ENCODE data around the gene R3HDM2. TPM values are rescaled to one million over a fixed set of nuclear protein-coding genes. Genes with fewer than 3 reads are reported as not detected.

Gene R3HDM2
- total RNA-seq, 1 donor from 2014 or later: 5.6 TPM

DNA sequence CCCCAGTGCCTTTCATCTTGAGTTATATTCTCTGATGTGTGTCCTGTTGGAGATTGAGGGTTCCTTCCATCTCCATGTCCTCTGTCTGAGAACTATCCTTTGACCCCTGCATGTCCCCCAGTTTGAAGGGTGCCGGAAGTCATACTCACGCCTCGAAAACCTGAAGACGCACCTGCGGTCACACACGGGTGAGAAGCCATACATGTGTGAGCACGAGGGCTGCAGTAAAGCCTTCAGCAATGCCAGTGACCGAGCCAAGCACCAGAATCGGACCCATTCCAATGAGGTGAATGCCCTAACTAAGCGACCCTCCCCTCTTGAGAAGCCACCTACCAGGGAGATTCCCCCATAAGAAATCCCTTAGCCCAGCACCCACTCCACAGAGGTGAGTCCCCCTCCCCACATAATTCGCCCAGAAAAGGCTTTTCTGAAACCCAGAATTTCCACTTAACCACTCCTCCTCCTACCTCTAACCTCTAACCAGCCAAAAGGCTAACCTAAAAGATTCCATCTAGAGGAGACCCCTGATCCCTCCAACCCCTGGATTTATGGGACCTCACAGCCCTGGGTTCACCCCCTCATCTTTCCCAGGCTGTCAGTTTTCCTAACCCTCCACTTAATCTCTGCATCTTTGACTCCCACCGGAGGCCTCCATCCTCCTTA lies 36.5 kb upstream of the R3HDM2 start:
- no peak for DNase-seq (ENCODE audit: low read depth in 2 of 2)

DNA sequence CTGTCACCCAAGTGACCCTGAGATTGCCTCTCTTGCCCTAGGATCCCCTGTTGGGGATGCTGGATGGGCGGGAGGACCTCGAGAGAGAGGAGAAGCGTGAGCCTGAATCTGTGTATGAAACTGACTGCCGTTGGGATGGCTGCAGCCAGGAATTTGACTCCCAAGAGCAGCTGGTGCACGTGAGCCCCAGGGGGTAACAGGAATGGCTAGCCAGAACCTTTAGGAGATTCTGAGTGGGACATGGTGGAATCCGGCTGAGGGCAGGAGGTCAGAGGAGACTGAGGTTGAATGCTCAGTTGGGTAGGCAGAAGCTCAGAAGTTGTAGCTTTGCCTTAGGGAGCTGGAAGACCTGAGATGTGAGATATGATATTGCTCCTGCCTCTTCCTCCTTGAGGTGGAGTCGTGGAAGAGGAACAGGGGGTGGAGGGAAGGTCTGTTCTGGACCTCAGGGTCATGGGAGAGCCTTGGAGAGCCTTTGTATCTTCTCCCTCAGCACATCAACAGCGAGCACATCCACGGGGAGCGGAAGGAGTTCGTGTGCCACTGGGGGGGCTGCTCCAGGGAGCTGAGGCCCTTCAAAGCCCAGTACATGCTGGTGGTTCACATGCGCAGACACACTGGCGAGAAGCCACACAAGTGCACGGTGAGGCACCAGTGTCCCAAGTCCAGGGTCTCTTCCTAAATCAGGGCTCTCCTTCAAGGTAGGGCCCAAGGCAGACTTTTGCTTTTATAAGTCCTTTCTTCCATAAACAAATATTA lies 35.1 kb upstream of the R3HDM2 start:
- no peak for DNase-seq (ENCODE audit: low read depth in 2 of 2)

DNA sequence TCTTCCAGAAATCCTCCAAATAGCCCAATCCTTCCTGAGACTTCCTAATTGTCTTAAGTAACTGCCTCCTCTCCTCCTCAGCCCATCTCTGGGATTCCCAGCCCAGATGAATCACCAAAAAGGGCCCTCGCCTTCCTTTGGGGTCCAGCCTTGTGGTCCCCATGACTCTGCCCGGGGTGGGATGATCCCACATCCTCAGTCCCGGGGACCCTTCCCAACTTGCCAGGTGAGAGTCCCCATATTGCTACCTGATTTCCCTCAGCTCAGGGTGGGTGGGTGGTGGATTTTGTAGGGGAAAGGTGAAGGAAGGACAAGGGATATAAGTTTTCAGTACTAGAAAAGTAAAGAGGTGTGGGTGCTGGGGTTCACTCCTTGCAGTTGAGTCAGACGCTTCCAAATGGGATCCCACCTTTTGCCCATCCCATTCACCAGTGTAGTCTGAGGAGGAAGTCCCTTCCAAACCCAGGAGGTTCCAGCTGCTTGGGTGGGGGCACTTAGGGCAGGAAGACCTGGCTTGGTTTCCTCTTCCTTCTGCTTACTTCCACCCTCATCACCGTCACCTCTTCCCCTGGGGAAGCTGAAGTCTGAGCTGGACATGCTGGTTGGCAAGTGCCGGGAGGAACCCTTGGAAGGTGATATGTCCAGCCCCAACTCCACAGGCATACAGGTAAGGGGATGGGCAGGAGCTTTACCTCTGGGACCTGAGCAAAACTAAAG lies 34.3 kb upstream of the R3HDM2 start:
- no peak for DNase-seq (ENCODE audit: low read depth in 2 of 2)

DNA sequence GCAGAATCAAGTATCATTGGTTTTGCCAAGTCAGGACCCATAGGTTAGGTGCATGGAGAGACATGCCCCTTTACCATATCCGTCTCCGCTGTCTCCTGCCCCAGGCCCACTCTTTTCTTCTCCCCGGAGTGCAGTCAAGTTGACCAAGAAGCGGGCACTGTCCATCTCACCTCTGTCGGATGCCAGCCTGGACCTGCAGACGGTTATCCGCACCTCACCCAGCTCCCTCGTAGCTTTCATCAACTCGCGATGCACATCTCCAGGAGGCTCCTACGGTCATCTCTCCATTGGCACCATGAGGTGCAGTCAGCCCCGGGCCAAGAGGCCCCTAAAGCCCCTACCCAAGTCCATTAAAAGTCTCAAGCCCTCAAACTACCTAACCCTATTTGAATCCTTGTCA lies 33.7 kb upstream of the R3HDM2 start:
- no peak for DNase-seq (ENCODE audit: low read depth in 2 of 2)

DNA sequence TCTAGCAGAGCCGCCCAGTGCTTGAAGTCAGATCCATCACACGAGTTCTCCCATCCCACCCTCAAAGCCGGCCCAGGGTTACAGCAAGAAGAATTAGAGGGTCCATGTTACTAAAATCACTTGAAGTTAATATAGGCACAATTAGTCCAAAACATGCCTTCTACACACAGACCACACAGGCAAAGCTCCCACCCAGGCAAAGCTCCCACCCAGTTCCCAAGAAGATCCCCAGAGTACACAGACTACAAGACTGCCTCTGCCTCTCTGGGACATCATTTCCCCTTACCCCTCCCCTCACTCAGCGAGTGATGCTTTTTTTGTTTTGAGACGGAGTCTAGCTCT lies 32.0 kb upstream of the R3HDM2 start:
- DNase-seq (ENCODE audit: low read depth in 2 of 2): no peak

DNA sequence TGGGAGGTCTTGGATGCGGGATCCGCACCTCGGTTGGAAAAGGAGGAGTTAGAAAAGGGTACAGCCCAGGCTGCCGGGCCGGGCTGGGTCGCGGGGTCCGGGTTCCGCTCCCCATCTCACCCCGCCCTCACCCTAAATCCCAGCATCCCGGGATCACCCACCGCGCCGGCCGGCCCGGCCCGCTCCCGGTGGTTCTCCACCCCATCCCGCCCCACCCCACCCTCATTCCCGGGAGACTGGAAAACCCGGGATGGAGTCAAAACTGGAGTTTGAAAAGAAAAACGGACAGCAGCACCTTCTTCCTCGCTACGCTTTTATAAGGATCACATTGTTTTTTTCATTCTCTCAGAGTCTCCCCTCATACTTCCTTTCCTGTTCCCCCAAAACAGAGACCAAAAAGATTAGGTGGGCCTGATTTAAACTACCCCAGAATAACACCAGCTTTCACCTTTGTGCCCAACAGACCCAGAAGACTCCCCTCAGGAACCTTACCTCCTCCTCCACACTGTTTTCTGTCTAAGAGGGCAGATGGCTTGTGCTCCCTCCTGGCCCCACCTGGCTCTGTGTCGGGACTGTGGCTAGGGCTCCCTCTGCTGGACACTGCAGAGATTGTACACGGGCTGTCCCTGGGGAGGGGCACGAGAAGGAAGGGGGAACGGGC lies 31.5 kb upstream of the R3HDM2 start:
- peak; percentile 86 for DNase-seq (ENCODE audit: low read depth in 2 of 2)

DNA sequence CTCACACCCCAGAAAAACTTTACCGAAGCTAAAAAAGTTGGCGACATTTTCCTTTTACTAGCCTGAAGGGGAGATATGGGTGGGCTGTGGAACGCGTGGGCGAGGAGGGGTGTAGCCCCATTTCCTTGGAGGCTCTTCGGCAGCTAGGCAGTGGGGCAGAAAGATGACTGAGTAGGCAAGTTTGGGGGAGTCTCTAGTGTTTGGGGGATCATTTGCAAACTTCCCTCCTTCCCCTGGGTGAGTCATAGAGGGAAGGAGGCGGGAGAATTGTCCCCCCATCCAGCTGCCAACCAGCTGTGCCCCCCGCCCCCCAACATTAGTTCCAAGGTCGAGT lies 31.0 kb upstream of the R3HDM2 start:
- DNase-seq (ENCODE audit: low read depth in 2 of 2): no peak

DNA sequence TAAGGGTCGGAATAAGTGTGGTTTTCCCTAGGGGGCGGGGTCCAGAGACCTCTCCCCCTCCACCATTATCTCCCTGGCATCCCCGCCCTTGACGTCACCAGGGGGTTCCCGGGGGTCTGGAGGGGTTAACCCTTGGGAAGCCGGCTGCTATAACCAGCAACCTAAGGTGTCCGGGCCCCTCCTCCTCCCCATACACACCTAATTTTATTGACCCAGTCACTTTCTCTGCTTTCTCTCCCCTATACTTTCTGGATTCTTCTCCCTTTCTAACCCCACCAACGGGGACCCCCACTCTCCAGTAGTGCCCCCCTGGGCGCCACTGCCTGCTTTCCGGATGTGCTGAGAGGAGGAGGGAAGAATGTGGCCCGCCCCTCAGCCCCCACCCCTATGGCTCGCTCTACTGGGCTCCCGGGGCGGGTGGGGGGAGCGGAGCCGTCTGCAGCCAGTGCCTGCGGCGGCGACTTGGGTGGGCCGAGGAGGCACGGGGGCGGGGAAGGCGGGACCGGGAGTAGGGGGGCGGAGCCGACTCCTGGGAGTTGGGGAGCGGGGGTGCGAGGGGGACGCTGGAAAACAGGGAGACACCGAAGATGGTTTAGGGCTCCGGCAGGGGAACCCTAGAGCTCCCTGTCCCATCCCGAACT lies 30.6 kb upstream of the R3HDM2 start:
- peak in 1 of 2 donors; percentile 46 for DNase-seq (ENCODE audit: low read depth in 2 of 2)

DNA sequence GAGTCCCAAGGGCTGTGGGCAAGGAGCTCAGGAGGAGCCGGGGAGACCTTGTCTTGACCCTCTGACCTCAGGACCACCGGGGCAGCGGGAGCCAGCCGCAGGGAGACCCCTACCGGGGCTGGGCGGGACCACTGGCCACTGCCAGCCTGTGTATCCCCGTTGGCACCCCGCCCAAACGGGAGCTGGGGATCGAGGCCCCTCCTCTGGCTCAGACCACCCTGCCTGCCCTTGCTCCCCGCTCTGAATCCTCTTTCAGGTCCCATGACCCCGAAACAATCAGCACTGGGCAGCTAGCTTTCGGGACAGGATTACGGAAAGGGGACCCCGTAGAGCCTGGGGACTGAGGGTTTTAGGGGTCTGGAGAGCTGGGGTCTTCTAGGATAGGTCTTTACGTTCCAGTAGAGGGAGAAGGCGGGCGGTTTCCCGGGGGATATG lies 30.0 kb upstream of the R3HDM2 start:
- DNase-seq (ENCODE audit: low read depth in 2 of 2): no peak

DNA sequence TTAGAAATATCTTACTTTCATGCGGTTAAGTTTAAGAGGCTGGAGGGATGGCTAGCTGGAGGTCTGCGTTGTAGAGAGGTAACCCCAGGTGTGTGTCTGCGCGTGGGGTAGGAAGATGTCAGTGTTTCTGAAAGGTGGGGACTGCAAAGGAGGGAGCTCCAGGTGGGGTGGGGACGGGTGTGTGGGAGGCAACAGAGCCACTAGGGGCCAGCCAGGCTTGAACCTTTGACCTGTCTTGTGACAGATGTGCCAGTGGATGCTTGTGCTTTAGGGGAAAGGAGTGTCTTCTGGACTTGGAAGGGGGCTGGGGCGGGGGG lies 29.6 kb upstream of the R3HDM2 start:
- no peak for DNase-seq (ENCODE audit: low read depth in 2 of 2)

DNA sequence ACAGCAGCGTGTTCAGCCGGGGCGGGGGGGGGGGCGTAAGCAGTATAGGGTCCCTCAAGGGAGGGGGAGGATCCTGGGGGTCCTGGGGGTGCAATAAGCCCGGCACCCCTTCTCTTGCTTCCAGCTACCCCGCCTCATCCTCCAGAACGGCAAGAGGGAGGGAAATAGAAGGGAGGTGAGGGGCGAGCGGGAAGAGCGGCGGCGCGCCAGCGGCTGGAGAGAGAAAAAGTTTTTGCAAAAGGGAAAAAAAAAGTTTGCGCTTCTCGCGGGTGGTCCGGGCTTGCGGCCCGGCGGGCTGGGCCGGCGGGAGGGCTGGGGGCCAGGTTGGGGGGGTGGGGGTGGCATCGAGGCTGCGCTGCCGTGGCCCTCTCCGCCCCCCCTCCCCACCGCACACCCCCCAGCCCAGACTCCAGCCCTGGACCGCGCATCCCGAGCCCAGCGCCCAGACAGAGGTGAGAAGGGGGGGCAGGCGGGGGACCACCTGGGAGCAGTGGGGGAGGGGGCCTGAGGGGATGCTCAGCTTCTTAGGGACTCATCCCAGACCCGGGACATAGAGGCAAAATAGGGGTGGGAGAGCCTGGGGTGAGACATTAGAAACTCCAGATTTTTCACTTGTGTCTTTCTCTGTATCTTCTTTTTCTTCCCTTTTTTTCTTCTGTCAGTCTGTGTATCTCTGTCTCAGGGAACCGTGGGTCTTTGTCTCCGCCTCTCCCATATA lies 29.1 kb upstream of the R3HDM2 start, which contains the start of gene GLI1:
TSS of gene GLI1 (plus strand) at position 36 of the 718 bp plus-strand sequence. CDS start 3,907 bp downstream, outside the sequence.
- no peak for DNase-seq (ENCODE audit: low read depth in 2 of 2)

DNA sequence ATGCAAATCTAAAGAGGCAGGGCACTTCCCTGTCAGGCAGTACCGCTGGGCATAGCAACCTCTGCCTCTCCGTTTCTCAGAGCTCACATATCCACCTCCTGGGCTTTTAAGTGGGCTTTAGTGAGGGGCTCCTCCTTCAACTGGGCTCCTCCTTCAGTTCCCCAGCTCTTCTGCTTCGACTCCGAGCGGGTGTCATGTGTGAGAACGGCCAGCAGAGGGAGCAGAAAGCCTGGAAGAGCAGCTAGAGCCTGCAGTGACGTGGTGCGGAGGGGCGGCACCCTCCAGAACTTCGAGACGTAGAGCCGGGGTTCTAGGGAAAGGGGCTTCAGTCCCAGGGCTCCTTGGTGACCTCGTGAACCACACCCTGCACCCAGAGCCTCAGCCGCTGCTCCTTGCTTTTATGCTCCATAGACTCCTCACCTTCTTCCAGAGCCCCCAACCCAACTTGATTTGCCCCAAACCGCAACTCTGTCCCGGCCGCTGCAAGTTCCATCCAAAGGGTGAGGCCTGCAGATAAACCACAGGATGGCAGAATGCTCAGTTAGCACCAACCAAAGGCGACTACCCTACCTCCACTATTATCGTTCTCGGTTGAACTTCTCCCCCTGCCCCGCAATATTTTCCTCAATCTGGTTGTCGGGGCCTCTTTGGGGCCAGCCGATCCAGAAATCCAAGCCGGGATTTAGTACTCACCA lies 28.4 kb upstream of the R3HDM2 start:
- DNase-seq (ENCODE audit: low read depth in 2 of 2): peak; percentile 95 to 98

DNA sequence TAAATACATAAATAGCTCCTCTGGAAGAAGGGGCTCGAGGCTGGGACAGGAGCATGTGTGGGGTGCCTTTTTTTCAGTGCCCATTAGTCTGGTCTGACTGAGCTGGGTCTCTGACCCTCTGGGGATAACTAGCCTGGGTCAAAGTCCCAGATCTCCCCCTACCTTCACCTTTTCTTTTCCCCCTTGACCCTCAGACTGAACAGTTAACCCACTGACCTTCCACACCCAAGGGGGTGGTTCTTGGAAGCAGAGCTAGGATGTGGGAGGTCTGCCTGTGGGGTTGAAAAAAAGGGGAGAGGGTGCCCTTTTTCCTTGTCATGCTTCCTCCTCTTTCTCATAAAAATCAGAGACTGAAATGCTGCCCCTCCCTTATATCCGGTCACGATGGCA lies 27.8 kb upstream of the R3HDM2 start:
- DNase-seq (ENCODE audit: low read depth in 2 of 2): no peak

DNA sequence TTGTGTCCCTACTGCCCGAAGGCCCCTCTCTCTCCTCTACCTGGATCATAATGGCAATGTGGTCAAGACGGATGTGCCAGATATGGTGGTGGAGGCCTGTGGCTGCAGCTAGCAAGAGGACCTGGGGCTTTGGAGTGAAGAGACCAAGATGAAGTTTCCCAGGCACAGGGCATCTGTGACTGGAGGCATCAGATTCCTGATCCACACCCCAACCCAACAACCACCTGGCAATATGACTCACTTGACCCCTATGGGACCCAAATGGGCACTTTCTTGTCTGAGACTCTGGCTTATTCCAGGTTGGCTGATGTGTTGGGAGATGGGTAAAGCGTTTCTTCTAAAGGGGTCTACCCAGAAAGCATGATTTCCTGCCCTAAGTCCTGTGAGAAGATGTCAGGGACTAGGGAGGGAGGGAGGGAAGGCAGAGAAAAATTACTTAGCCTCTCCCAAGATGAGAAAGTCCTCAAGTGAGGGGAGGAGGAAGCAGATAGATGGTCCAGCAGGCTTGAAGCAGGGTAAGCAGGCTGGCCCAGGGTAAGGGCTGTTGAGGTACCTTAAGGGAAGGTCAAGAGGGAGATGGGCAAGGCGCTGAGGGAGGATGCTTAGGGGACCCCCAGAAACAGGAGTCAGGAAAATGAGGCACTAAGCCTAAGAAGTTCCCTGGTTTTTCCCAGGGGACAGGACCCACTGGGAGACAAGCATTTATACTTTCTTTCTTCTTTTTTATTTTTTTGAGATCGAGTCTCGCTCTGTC lies 26.1 kb upstream of the R3HDM2 start:
- no peak for DNase-seq (ENCODE audit: low read depth in 2 of 2)

DNA sequence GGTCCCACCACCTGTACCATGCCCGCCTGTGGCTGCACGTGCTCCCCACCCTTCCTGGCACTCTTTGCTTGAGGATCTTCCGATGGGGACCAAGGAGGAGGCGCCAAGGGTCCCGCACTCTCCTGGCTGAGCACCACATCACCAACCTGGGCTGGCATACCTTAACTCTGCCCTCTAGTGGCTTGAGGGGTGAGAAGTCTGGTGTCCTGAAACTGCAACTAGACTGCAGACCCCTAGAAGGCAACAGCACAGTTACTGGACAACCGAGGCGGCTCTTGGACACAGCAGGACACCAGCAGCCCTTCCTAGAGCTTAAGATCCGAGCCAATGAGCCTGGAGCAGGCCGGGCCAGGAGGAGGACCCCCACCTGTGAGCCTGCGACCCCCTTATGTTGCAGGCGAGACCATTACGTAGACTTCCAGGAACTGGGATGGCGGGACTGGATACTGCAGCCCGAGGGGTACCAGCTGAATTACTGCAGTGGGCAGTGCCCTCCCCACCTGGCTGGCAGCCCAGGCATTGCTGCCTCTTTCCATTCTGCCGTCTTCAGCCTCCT lies 25.4 kb upstream of the R3HDM2 start:
- peak; percentile 54 to 60 for DNase-seq (ENCODE audit: low read depth in 2 of 2)

DNA sequence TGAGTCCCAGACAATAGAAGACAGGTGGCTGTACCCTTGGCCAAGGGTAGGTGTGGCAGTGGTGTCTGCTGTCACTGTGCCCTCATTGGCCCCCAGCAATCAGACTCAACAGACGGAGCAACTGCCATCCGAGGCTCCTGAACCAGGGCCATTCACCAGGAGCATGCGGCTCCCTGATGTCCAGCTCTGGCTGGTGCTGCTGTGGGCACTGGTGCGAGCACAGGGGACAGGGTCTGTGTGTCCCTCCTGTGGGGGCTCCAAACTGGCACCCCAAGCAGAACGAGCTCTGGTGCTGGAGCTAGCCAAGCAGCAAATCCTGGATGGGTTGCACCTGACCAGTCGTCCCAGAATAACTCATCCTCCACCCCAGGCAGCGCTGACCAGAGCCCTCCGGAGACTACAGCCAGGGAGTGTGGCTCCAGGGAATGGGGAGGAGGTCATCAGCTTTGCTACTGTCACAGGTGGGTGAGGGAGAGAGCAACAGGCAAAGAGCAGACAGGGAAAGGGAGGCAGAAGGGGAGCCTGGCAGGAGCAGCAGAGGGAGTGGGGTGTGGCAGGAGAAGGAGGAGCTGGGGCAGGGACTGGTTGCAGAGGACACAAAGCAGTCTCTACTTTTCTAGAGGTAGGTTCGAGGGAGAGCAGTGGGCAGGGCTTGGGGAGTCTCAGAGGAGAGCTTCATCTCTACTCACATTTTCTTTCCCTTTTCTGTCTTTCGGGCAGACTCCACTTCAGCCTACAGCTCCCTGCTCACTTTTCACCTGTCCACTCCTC lies 24.7 kb upstream of the R3HDM2 start:
- no peak for DNase-seq (ENCODE audit: low read depth in 2 of 2)

DNA sequence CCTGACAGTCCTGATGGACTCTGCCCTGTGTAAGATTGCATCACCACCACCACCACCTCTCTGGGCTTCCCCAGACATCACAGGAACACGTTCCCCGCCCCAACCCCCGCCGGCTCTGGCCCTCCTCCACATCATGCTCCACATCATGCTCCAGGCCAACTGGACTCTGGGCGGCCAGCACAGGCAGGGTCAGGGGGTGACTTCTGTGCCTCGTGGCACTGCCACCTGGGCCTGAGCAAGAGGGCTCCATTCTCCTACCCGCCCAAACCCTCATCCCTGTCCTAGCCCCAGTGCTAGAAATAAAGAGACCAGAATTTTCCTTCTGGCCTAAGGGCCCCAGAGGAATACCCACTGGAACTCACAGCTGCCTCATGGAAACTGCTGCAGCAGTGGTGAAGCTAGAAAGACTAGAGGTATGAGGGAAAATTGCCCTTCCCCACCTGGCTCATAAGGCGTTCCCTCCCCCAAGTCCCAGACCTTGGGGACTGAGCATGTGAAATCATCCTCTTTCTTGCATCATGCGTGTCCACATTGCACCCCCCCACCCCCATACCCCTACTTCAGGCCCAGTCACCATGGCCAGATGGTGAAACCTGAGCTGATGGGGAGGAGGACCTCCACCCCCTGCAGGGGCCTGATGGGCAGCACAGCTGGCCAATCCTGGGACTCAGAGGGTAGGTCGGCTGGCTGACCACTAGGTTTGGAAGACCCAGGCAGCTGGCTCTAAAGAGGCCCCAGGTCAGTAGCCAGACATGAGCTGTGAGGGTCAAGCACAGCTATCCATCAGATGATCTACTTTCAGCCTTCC lies 23.9 kb upstream of the R3HDM2 start, which contains the start of gene INHBE:
TSS of gene INHBE (plus strand) at position 742 of the 808 bp plus-strand sequence. CDS start 230 bp downstream, outside the sequence.
- no peak for DNase-seq (ENCODE audit: low read depth in 2 of 2)

DNA sequence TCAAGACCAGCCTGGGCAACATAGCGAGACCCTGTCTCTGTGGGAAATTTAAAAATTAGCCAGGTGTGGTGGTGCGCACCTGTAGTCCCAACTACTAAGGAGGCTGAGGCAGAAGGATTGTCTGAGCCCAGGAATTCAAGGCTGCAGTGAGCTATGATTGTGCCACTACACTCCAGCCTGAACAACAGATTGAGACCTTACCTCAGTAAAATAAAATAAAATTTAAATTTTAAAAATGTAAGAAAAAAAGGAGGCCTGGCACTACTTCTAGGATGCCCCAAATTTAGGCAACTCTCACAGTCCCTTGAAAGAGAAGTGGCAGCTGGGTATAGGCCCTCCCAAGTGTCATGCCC lies 23.3 kb upstream of the R3HDM2 start:
- no peak for DNase-seq (ENCODE audit: low read depth in 2 of 2)

All from lung microvascular endothelial cell (primary cell).